GM13976 (cell line): Measurements from ENCODE around the gene DPH2.

Experiments
- DNase-seq: peaks from one replicate; pipeline ENCODE4 v3.0.0; 2012; ENCODE audit warnings: low spot score
- in situ Hi-C: fragments of 300-500 bp; cut with MboI; formaldehyde crosslinking; loops from one replicate; pipeline ENCODE4 v1.12.0; 2022; ENCODE audit warnings: low sequenced_read_pairs, mixed read lengths, inconsistent platforms; ENCODE audit not compliant: unreplicated experiment
- TF ChIP-seq, protein P1 (sequence below): IDR thresholded peaks from 2 replicates; pipeline ENCODE4 v1.5.1; 2012; ENCODE audit warnings: borderline replicate concordance, mild to moderate bottlenecking; ENCODE audit not compliant: insufficient read depth; ENCODE audit errors: extremely low read depth, missing control alignments, control extremely low read depth

Gene DPH2

GRCh38 chr1:43942411-43942810 lies 27.4 kb upstream of the DPH2 start:
- in situ Hi-C loops = loop anchor here (25.0 kb wide), 2 partner anchors 405 to 705 kb away; partner anchors contain the start of gene PTPRF
- TF ChIP-seq, protein P1, sequence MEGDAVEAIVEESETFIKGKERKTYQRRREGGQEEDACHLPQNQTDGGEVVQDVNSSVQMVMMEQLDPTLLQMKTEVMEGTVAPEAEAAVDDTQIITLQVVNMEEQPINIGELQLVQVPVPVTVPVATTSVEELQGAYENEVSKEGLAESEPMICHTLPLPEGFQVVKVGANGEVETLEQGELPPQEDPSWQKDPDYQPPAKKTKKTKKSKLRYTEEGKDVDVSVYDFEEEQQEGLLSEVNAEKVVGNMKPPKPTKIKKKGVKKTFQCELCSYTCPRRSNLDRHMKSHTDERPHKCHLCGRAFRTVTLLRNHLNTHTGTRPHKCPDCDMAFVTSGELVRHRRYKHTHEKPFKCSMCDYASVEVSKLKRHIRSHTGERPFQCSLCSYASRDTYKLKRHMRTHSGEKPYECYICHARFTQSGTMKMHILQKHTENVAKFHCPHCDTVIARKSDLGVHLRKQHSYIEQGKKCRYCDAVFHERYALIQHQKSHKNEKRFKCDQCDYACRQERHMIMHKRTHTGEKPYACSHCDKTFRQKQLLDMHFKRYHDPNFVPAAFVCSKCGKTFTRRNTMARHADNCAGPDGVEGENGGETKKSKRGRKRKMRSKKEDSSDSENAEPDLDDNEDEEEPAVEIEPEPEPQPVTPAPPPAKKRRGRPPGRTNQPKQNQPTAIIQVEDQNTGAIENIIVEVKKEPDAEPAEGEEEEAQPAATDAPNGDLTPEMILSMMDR = no peak
- DNase-seq = no peak

- TF ChIP-seq, protein P1 = no peak
- no peak for DNase-seq
- in situ Hi-C loops = loop anchor here (25.0 kb wide), 2 partner anchors 408 to 708 kb away; partner anchors contain the start of gene PTPRF
Observed at GRCh38 chr1:43944860-43945259, 24.9 kb upstream of the DPH2 start.

GRCh38 chr1:43945674-43946235 lies 24.1 kb upstream of the DPH2 start:
- TF ChIP-seq, protein P1 = no peak
- in situ Hi-C loops = loop anchor here (25.0 kb wide), 2 partner anchors 408 to 708 kb away; partner anchors contain the start of gene PTPRF
- no peak for DNase-seq

DNA sequence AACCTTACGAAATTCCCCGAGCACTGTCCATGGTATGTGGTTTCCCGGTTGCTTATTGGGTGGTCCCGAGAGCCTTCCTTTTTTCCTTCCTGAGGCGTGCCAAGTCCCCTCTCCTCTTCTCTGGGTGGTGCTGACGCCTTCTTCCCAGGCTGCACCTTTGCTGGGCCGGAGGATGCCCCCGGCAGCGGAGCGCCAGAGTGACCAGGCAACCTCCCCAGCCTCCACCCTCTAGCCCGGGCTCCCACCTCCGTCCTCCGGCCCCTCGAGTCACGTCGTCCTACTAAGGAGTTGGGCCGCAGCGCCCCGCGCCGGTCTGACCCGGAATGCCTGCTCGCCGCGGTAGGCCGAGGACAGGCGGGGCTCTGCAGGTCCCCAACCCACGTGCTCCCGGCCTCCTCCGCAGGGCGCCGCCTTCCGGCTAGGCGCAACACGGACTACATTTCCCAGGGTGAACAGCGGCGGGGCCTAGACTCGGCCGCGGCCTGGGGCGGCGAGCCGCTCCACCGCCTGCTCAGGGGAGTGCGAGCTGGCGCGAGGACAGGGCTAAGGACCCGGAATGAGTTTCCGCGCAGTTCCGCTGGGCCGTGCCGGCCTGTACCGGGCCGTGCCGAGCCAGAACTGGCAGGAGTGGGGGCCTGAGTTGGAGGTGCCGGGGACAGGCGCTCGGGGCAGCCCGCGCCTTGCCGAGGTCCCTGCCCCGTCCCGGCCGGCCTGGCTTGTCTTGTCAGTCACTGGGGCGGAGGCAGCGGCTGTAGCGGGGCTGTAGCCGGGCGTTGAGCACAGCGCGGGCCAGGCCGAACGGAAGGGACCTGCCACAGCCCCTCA lies 23.4 kb upstream of the DPH2 start, which contains the start of gene IPO13:
Gene IPO13, plus strand, starts transcription at position 715 of the 825 bp plus-strand sequence. CDS start 651 bp downstream, outside the sequence.
- peak; percentile 99 for DNase-seq
- TF ChIP-seq, protein P1 = peak; percentile 86
- in situ Hi-C loops = loop anchor here (25.0 kb wide), 2 partner anchors 409 to 709 kb away; partner anchors contain the start of gene PTPRF

GRCh38 chr1:43947061-43947873 lies 22.5 kb upstream of the DPH2 start:
- TF ChIP-seq, protein P1 = no peak
- DNase-seq = no peak
- in situ Hi-C loops = loop anchor here (25.0 kb wide), 2 partner anchors 410 to 710 kb away; partner anchors contain the start of gene PTPRF
